Fibroblast of lung (primary cell): ENCODE data around the gene MICAL2. TPM values are rescaled to one million over a fixed set of nuclear protein-coding genes. Genes with fewer than 3 reads are reported as not detected.

Source experiments
- DNase-seq, 2 donors: peaks; one replicate each; pipeline versions ENCODE4 v3.0.0 to v3.0.0-alpha.2; 2010; ENCODE audit warnings: low read depth in 2 of 2
- H2AFZ ChIP-seq: 2 replicates; pipeline ENCODE4 v1.5.1; 2012; ENCODE audit warnings: low read length, control low read depth, inconsistent platforms
- H3K27ac ChIP-seq: 2 replicates; pipeline ENCODE4 v1.5.1; 2011; ENCODE audit warnings: low read length, control low read depth; ENCODE audit not compliant: insufficient read depth
- H3K27me3 ChIP-seq: 2 replicates; pipeline ENCODE4 v1.5.1; 2011; ENCODE audit warnings: mild to moderate bottlenecking, low read length; ENCODE audit not compliant: control insufficient read depth, insufficient read depth
- H3K36me3 ChIP-seq: 2 replicates; pipeline ENCODE4 v1.5.1; 2011; ENCODE audit warnings: low read length; ENCODE audit not compliant: control insufficient read depth, insufficient read depth
- H3K4me1 ChIP-seq: 2 replicates; pipeline ENCODE4 v1.5.1; 2011; ENCODE audit warnings: low read length; ENCODE audit not compliant: control insufficient read depth, insufficient read depth; ENCODE audit errors: extremely low read depth
- H3K4me2 ChIP-seq: 2 replicates; pipeline ENCODE4 v1.5.1; 2011; ENCODE audit warnings: low read length, control low read depth; ENCODE audit not compliant: insufficient read depth; ENCODE audit errors: extremely low read depth
- H3K4me3 ChIP-seq, 4 experiments: fragments of 200-600 bp in 1 of 4; sonication (generic) in 1 of 4; replicated peaks in 1 of 4; 2 replicates each; pipeline ENCODE4 v1.5.1; 2011 to 2016; ENCODE audit warnings: low read length in 4 of 4, low read depth in 3 of 4, mild to moderate bottlenecking in 3 of 4, control low read depth in 2 of 4, inconsistent platforms in 1 of 4, mixed read lengths in 1 of 4; ENCODE audit not compliant: insufficient read depth in 1 of 4; ENCODE audit errors: control extremely low read depth in 1 of 4
- H3K79me2 ChIP-seq: 2 replicates; pipeline ENCODE4 v1.5.1; 2012; ENCODE audit warnings: mild to moderate bottlenecking, low read length, inconsistent platforms; ENCODE audit not compliant: control insufficient read depth, insufficient read depth
- H3K9ac ChIP-seq: 2 replicates; pipeline ENCODE4 v1.5.1; 2011; ENCODE audit warnings: mild to moderate bottlenecking, low read length, control low read depth; ENCODE audit not compliant: insufficient read depth
- H3K9me3 ChIP-seq: 2 replicates; pipeline ENCODE4 v1.5.1; 2012; ENCODE audit warnings: low read depth, low read length; ENCODE audit not compliant: control insufficient read depth, insufficient read depth
- H4K20me1 ChIP-seq: 2 replicates; pipeline ENCODE4 v1.5.1; 2011; ENCODE audit warnings: low read length; ENCODE audit not compliant: control insufficient read depth, insufficient read depth; ENCODE audit errors: extremely low read depth
- EZH2 ChIP-seq: IDR thresholded peaks from 2 replicates; pipeline ENCODE4 v1.5.1; 2012; ENCODE audit warnings: low read length, control low read depth, mild to moderate bottlenecking; ENCODE audit errors: missing control alignments
- polyA plus RNA-seq, 2 donors: library from polyadenylated mRNA; depleted of rRNA in 1 of 2; stranded (reverse) in 1 of 2; unstranded in 1 of 2; fragments of >200 nt; gene quantifications; 2 replicates each; pipeline ENCODE4 v1.2.1, GENCODE V29; 2011 to 2012; ENCODE audit warnings: missing spikeins in 1 of 2
- total RNA-seq: library from RNA; depleted of rRNA; stranded (reverse); fragments of >200 nt; gene quantifications from 2 replicates; pipeline ENCODE4 v1.2.1, GENCODE V29; 2014
- TF ChIP-seq, protein P1 (sequence below), 2 donors: IDR thresholded peaks in 1 of 2; conservative IDR thresholded peaks in 1 of 2; 1 replicate in 1 of 2; 2 replicates in 1 of 2; pipeline ENCODE4 v1.5.1; 2011 to 2012; ENCODE audit warnings: low read length in 2 of 2, control low read depth in 1 of 2, inconsistent platforms in 1 of 2, low read depth in 1 of 2, mild to moderate bottlenecking in 1 of 2

The MICAL2 gene
- total and polyA plus RNA-seq, 2 donors (not counting 1 experiment from before 2014, with no cell fraction given): 78.5 to 275 TPM

DNA sequence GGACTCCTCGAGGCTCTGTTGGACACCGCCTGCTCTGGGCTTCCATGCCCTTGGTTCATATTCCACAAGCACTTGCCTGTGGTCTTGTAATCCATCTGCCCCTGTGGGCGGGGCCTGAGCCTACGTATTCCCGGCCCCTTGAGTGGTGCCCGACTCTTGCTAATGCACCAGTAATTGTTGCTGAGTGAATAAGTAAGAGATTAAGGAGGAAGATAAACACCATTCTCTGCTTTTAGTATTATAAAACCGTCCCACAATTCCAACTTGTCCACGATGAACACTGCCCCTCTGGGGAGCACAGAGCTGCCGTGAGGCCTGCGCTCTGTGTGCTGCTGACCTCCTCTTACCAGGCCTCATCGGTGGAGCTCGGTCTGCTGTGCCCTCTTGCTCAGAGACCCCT is 50.3 kb downstream of the MICAL2 start:
- peaks cover 29% of the 10 kb centered on the region for H3K79me2 ChIP-seq
- no peak overlapping the region for H3K4me3 ChIP-seq
- H3K36me3 ChIP-seq: peaks cover 13% of the 10 kb centered on the region
- no peaks in the 10 kb centered on the region for H4K20me1 ChIP-seq
- H2AFZ ChIP-seq: no peak overlapping the region
- H3K4me1 ChIP-seq: peaks cover 62% of the 10 kb centered on the region
- no peak overlapping the region for H3K4me2 ChIP-seq
- peak overlapping the region; percentile 88 for H3K27ac ChIP-seq
- no peaks in the 10 kb centered on the region for H3K9me3 ChIP-seq
- no peaks in the 10 kb centered on the region for H3K27me3 ChIP-seq
- DNase-seq: peak in 1 of 2 donors; percentile 83
- TF ChIP-seq EZH2: no peak
- TF ChIP-seq, protein P1, sequence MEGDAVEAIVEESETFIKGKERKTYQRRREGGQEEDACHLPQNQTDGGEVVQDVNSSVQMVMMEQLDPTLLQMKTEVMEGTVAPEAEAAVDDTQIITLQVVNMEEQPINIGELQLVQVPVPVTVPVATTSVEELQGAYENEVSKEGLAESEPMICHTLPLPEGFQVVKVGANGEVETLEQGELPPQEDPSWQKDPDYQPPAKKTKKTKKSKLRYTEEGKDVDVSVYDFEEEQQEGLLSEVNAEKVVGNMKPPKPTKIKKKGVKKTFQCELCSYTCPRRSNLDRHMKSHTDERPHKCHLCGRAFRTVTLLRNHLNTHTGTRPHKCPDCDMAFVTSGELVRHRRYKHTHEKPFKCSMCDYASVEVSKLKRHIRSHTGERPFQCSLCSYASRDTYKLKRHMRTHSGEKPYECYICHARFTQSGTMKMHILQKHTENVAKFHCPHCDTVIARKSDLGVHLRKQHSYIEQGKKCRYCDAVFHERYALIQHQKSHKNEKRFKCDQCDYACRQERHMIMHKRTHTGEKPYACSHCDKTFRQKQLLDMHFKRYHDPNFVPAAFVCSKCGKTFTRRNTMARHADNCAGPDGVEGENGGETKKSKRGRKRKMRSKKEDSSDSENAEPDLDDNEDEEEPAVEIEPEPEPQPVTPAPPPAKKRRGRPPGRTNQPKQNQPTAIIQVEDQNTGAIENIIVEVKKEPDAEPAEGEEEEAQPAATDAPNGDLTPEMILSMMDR (conservative IDR thresholded peaks at IDR 0.05 in 1 of 2, IDR thresholded peaks at IDR 0.05 in 1 of 2; ENCODE audit: low read depth in 1 of 2, low read length in 2 of 2): no peak
- no peak overlapping the region for H3K9ac ChIP-seq

DNA sequence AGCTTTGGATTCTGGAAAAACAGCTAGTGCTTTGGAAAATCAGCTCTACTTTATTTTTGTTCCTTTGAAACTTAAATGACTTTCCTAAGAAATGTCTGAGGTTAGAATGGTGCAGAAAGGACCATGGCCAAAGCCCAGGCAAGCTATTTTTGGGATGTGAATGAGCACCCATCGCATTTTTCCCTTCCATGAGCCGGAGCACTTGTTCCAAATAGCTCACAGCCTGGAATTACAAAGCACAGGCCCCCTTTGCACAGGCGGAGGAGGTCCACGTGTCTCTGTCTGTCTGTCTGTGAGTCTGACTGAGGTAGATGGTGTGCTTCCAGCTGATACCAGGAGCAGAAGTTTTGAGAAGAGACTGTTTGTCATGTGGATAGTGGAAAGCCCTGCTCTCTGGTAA is 50.7 kb downstream of the MICAL2 start:
- Histone ChIP-seq H3K36me3 (peaks cover 13% of the 10 kb centered on the region), H2AFZ (no peak overlapping the region), H4K20me1 (no peaks in the 10 kb centered on the region), H3K9ac (no peak overlapping the region), H3K79me2 (peaks cover 29% of the 10 kb centered on the region), H3K27me3 (no peaks in the 10 kb centered on the region), H3K9me3 (no peaks in the 10 kb centered on the region), H3K4me2 (no peak overlapping the region), H3K4me3 (no peak overlapping the region), H3K4me1 (peaks cover 60% of the 10 kb centered on the region), H3K27ac (peak overlapping the region; percentile 88)
- DNase-seq: no peak
- TF ChIP-seq, protein P1 (conservative IDR thresholded peaks at IDR 0.05 in 1 of 2, IDR thresholded peaks at IDR 0.05 in 1 of 2; ENCODE audit: low read depth in 1 of 2, low read length in 2 of 2): no peak
- TF ChIP-seq EZH2: no peak

DNA sequence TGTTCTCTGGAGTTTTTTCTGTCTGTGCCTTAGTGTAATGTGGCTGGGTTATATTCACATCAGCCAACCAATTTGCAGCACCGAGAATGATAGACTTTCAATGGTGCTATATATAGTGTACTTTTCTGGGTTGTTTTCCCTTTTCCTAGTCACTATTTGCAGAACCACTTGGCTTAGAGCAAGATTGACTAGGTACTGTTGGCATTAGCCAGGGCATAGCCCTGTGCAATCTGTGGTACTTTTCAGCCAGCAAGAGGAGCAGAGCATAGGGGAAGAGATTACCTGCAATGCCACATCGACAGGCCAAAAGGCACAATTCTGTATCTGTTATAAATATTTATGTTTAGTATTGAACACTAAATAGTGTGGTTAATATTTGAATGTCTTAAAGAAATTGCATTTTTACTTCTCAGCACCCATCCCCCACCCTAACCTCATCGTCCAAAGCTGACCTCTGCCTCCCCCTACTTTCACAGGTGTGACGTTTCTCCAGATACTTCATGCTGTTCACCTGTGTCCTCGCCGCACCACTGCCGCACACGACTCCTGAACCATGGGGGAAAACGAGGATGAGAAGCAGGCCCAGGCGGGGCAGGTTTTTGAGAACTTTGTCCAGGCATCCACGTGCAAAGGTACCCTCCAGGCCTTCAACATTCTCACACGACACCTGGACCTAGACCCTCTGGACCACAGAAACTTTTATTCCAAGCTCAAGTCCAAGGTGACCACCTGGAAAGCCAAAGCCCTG is 51.4 kb downstream of the MICAL2 start:
- no peak overlapping the region for H2AFZ ChIP-seq
- H3K9ac ChIP-seq: no peak overlapping the region

More for the DNA sequence above, 51.4 kb downstream of the MICAL2 start:
- Histone ChIP-seq H3K36me3 (peaks cover 13% of the 10 kb centered on the region), H3K4me2 (no peak overlapping the region), H4K20me1 (no peaks in the 10 kb centered on the region), H3K4me3 (no peak overlapping the region), H3K79me2 (peaks cover 30% of the 10 kb centered on the region), H3K27ac (peak overlapping the region; percentile 93), H3K4me1 (peaks cover 56% of the 10 kb centered on the region), H3K9me3 (no peaks in the 10 kb centered on the region), H3K27me3 (no peaks in the 10 kb centered on the region)
- no peak for DNase-seq
- no peak for TF ChIP-seq EZH2
- TF ChIP-seq, protein P1 (conservative IDR thresholded peaks at IDR 0.05 in 1 of 2, IDR thresholded peaks at IDR 0.05 in 1 of 2; ENCODE audit: low read depth in 1 of 2, low read length in 2 of 2): no peak
